AG04450 (cell line): ENCODE data around the gene PPIB. TPM values are rescaled to one million over a fixed set of nuclear protein-coding genes. Genes with fewer than 3 reads are reported as not detected.

ENCODE experiments used
- CTCF ChIA-PET: fragments of 300-600, 350-600 bp; formaldehyde crosslinking; extraction: SDS; loops from one replicate; lab custom pipeline; 2022; ENCODE audit warnings: antibody characterized with exemption, inconsistent platforms; lab: Charles Lee
- POLR2A ChIA-PET: fragments of 350-600 bp; formaldehyde crosslinking; extraction: SDS; loops from one replicate; lab custom pipeline; 2021; ENCODE audit warnings: antibody characterized with exemption, inconsistent platforms; lab: Yijun Ruan, JAX
- DNase-seq: peaks from one replicate; pipeline ENCODE4 v3.0.0-alpha.2; 2011; ENCODE audit warnings: low read depth, low spot score
- H3K27ac ChIP-seq: one replicate; pipeline ENCODE4 v1.5.1; 2012; ENCODE audit warnings: low read depth, low read length, control low read depth
- H3K27me3 ChIP-seq: one replicate; pipeline ENCODE4 v1.6.0; 2012; ENCODE audit warnings: low read length; ENCODE audit not compliant: control insufficient read depth, insufficient read depth
- H3K4me3 ChIP-seq: 2 replicates; pipeline ENCODE4 v1.5.1; 2011; ENCODE audit warnings: mild to moderate bottlenecking, low read depth, low read length, control low read depth
- H3K9me3 ChIP-seq: 2 replicates; pipeline ENCODE4 v1.5.1; 2012; ENCODE audit warnings: low read length; ENCODE audit not compliant: control insufficient read depth, insufficient read depth
- CTCF ChIP-seq: IDR thresholded peaks from 2 replicates; pipeline ENCODE4 v1.5.1; 2011; ENCODE audit warnings: low read depth, low read length, control low read depth, inconsistent platforms
- polyA minus RNA-seq: library from RNA; depleted of rRNA, polyadenylated mRNA; stranded (reverse); fragments of >200 nt; gene quantifications from 2 replicates; pipeline ENCODE4 v1.2.3, GENCODE V29; 2011; rRNA and poly(A)+ RNA removed
- polyA plus RNA-seq: library from polyadenylated mRNA; depleted of rRNA; stranded (reverse); fragments of >200 nt; gene quantifications from 2 replicates; pipeline ENCODE4 v1.2.3, GENCODE V29; 2011; rRNA removed

Gene PPIB
- 1,298 and 1,311 TPM in 2 replicates for polyA plus RNA-seq
- polyA minus RNA-seq = 558 and 588 TPM in 2 replicates

- H3K9me3 ChIP-seq = no peaks in the 10 kb centered on the region
- peak; percentile 41 for TF ChIP-seq CTCF
- H3K4me3 ChIP-seq = peak within 1 kb of the TSS; percentile 96
- ChIA-PET CTCF (interaction anchor here (0.7 to 2.3 kb wide), 4 partner anchors 9 to 518 kb away, joined by 3 to 13 read pairs (median 6); no protein-coding TSS in a partner anchor), POLR2A (interaction anchor here (0.8 to 2.0 kb wide), 7 partner anchors 9 to 499 kb away, joined by 3 to 19 read pairs (median 3); partner anchors contain the start of gene TRIP4)
- H3K27ac ChIP-seq = peak within 1 kb of the TSS; percentile 81
- H3K27me3 ChIP-seq = no peaks in the 10 kb centered on the region
- peak; percentile 95 for DNase-seq
These were observed at the start of gene PPIB for GRCh38 chr15:64162869-64163658. Gene PPIB, minus strand, starts transcription at chr15:64163022. Its CDS starts 36 bp downstream, at chr15:64162986.

GRCh38 chr15:64211696-64212095, 48.9 kb upstream of the PPIB start:
- Histone ChIP-seq H3K4me3 (no peak overlapping the region), H3K9me3 (no peaks in the 10 kb centered on the region), H3K27ac (no peak overlapping the region), H3K27me3 (no peaks in the 10 kb centered on the region)
- DNase-seq = no peak
- POLR2A ChIA-PET = no interaction called here
- TF ChIP-seq CTCF = no peak
- CTCF ChIA-PET = interaction anchor here (0.6 kb wide), 1 partner anchor 87 kb away, joined by 3 read pairs; no protein-coding TSS in a partner anchor

GRCh38 chr15:64210371-64210770, 47.5 kb upstream of the PPIB start:
- no peak for DNase-seq
- TF ChIP-seq CTCF = no peak
- Histone ChIP-seq H3K27me3 (no peaks in the 10 kb centered on the region), H3K9me3 (no peaks in the 10 kb centered on the region), H3K27ac (no peak overlapping the region), H3K4me3 (no peak overlapping the region)
- POLR2A ChIA-PET = no interaction called here
- CTCF ChIA-PET = interaction anchor here (1.0 to 1.6 kb wide), 4 partner anchors 26 to 151 kb away, joined by 3 to 12 read pairs (median 6); partner anchors contain the start of gene CSNK1G1

- DNase-seq = peak; percentile 2
- Histone ChIP-seq H3K27ac (no peak overlapping the region), H3K27me3 (no peaks in the 10 kb centered on the region), H3K9me3 (no peaks in the 10 kb centered on the region), H3K4me3 (no peak overlapping the region)
- peak; percentile 56 for TF ChIP-seq CTCF
- ChIA-PET POLR2A (no interaction called here), CTCF (interaction anchor here (1.0 to 1.6 kb wide), 4 partner anchors 26 to 152 kb away, joined by 3 to 12 read pairs (median 6); partner anchors contain the start of gene CSNK1G1)
These were observed 47.0 kb upstream of the PPIB start for GRCh38 chr15:64209680-64210334.
